ENCODE data around the gene PLXNA4.

GRCh38 chr7:132376361-132377013 lies 199.8 kb downstream of the PLXNA4 start:
- TF ChIP-seq POLR2A (IDR thresholded peaks at IDR 0.05) = no peak
- TF ChIP-seq CTCF (IDR thresholded peaks at IDR 0.05) = no peak

All from vagina (tissue), 2 donors.